ENCODE measurements around the gene GABBR2.

DNA sequence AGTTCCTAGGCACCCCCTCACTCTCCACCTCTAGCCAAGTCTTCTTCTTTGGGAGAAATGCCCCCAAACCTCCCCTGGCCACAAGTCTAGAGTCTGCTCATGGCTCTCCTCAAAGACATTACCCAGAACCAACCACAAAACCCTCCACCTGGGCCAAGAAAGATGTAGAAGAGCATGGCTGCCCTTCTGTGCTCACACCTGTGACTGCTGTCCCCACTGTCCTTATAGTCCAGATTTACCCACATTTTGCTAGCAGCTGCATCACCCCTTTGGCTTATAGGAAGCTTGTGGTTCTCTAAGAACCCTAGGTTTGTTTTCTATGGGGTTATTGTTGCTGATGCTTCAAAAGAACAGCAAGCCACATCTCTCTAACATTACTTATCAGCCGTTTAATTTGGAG is 6.1 kb upstream of the GABBR2 start:
- TF ChIP-seq, protein P1, sequence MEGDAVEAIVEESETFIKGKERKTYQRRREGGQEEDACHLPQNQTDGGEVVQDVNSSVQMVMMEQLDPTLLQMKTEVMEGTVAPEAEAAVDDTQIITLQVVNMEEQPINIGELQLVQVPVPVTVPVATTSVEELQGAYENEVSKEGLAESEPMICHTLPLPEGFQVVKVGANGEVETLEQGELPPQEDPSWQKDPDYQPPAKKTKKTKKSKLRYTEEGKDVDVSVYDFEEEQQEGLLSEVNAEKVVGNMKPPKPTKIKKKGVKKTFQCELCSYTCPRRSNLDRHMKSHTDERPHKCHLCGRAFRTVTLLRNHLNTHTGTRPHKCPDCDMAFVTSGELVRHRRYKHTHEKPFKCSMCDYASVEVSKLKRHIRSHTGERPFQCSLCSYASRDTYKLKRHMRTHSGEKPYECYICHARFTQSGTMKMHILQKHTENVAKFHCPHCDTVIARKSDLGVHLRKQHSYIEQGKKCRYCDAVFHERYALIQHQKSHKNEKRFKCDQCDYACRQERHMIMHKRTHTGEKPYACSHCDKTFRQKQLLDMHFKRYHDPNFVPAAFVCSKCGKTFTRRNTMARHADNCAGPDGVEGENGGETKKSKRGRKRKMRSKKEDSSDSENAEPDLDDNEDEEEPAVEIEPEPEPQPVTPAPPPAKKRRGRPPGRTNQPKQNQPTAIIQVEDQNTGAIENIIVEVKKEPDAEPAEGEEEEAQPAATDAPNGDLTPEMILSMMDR (IDR thresholded peaks at IDR 0.05), result no peak
- no peak for TF ChIP-seq EZH2 (IDR thresholded peaks at IDR 0.05; ENCODE audit: borderline replicate concordance, insufficient read depth, low read depth, low read length, poor library complexity, severe bottlenecking)

Measured in B cell (primary cell).